Psoas muscle (tissue), 8 donors: Measurements from ENCODE around the gene CMTM7. TPM values are rescaled to one million over a fixed set of nuclear protein-coding genes. Genes with fewer than 3 reads are reported as not detected.
"Not testable (repeated sequence)": the region's sequence is repeated elsewhere in the genome, so short reads cannot be mapped to it uniquely, and the experiment has no call there.

Experiments used
- ATAC-seq, 4 donors: fragments of 200-7000 bp; cut with Tn5 transposase; one replicate each; pipeline ENCODE4 v1.9.1; 2020; ENCODE audit warnings: moderate library complexity in 3 of 4, mild to moderate bottlenecking in 2 of 4
- DNase-seq, 2 donors: peaks; one replicate each; pipeline ENCODE4 v3.0.0-alpha.2; 2020
- H3K27ac ChIP-seq: fragments of 200-600 bp; one replicate; pipeline ENCODE4 v1.8.0; 2022
- H3K27me3 ChIP-seq, 3 donors: fragments of 200-600 bp in 1 of 3; one replicate each; pipeline versions ENCODE4 v1.6.1 to v1.8.0; 2013 to 2022; ENCODE audit warnings: low read length in 2 of 3, mild to moderate bottlenecking in 2 of 3, moderate library complexity in 1 of 3; ENCODE audit not compliant: insufficient read depth in 3 of 3
- H3K36me3 ChIP-seq, 2 donors: fragments of 200-600 bp in 1 of 2; one replicate each; pipeline versions ENCODE4 v1.6.1 to v1.8.0; 2013 to 2022; ENCODE audit warnings: low read depth in 1 of 2, mild to moderate bottlenecking in 1 of 2, moderate library complexity in 1 of 2; ENCODE audit not compliant: insufficient read depth in 1 of 2
- H3K4me1 ChIP-seq: fragments of 200-600 bp; one replicate; pipeline ENCODE4 v1.8.0; 2022
- H3K4me3 ChIP-seq: fragments of 200-600 bp; one replicate; pipeline ENCODE4 v1.8.0; 2022; ENCODE audit warnings: mild to moderate bottlenecking
- H3K9me3 ChIP-seq: fragments of 200-600 bp; one replicate; pipeline ENCODE4 v1.8.0; 2022
- WGBS, 3 donors: extraction: QIAGEN DNeasy Blood & Tissue Kit; methylation state at CpG; one replicate each; pipeline versions ENCODE4 v1.1.6 to v1.1.7; 2013; 5-methylcytosine and 5-hydroxymethylcytosine counted together
- intact Hi-C, 2 donors: fragments of 100-400 bp; cut with DNase I; formaldehyde crosslinking; loops; one replicate each; pipeline versions ENCODE4 v1.11.0 to v1.14.2; 2022
- polyA plus RNA-seq, 3 donors: library from polyadenylated mRNA; stranded (reverse); fragments of 200-250 nt; gene quantifications; one replicate each; pipeline ENCODE4 v1.2.3, GENCODE V29; 2013
- total RNA-seq, 4 donors: library from RNA; stranded (reverse); fragmentation: NEBNext Ultra II Directional in 2 of 4; extraction: Animal tissue kit (Norgen Biotek cat#: 25700) in 2 of 4; gene quantifications; one replicate each; pipeline versions ENCODE4 v1.2.1 to v1.2.4, GENCODE V29; 2021 to 2023
- TF ChIP-seq, protein P1 (sequence below): fragments of 200-600 bp; IDR thresholded peaks from one replicate; pipeline ENCODE4 v1.8.0; 2022; ENCODE audit warnings: antibody characterized with exemption
- donor health status: healthy with polysubstance abuse.
- donor health status: DM: no; HTN: no; CAD: no; lungs with moderate emphysema.
- donor health status: Bipolar disorder and iron deficiency.
- donor health status: healthy.
- donor health status: DM: yes; HTN: yes; CAD: no.
- donor health status: DM: no; HTN: no; CAD: no.
- donor health status: DM: no; HTN: no; CAD: no.
- donor health status: DM: yes; HTN: yes; CAD: no.

The CMTM7 gene
- total and polyA plus RNA-seq, 7 donors, result 0.65 to 18.5 (median 2.6) TPM

DNA sequence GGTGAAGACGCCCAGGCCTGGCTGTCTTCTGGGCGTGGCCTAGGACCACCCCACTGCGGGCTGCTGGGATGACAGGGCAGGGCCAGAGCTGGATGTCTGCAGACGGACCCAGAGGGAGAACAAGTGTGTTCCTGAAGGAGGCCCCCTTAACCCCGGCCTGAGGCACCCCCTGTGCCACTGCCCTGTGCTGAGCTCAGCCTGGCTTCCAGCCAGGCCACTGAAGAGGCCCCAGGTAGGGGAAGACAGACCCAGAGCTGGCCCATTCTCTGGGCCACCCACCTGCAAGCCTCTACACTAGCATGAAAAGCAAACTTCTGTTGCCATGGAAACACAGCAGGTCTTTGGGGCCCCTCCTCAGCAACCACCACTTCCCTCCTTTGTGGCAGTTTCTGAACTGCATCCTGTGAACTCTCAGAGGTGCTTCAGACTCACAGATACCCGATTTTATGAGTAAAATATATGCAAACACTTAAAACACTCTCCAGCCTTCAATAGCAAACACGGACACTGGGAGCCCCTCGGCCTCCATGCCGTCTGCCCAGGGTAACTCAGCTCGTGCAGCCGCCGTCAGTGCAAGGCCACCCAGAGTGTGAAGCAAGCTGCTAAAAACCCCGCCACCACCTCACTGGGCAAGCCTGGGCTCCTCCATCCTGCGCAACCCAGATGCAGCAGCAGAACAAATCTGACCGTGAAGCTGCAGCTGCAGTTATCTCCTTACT is 68.5 kb downstream of the CMTM7 start:
- intact Hi-C loops, result no loop called here
- DNase-seq (no peak), ATAC-seq (no peak)
- H3K27ac ChIP-seq, result no peak overlapping the region
- H3K27me3 ChIP-seq, result no peaks in the 10 kb centered on the region
- no peaks in the 10 kb centered on the region for H3K4me1 ChIP-seq
- no peaks in the 10 kb centered on the region for H3K9me3 ChIP-seq
- WGBS, 3 donors, result 57 to 59% (median 59%) methylated on average over 15 of the region's 15 CpGs
- TF ChIP-seq, protein P1, sequence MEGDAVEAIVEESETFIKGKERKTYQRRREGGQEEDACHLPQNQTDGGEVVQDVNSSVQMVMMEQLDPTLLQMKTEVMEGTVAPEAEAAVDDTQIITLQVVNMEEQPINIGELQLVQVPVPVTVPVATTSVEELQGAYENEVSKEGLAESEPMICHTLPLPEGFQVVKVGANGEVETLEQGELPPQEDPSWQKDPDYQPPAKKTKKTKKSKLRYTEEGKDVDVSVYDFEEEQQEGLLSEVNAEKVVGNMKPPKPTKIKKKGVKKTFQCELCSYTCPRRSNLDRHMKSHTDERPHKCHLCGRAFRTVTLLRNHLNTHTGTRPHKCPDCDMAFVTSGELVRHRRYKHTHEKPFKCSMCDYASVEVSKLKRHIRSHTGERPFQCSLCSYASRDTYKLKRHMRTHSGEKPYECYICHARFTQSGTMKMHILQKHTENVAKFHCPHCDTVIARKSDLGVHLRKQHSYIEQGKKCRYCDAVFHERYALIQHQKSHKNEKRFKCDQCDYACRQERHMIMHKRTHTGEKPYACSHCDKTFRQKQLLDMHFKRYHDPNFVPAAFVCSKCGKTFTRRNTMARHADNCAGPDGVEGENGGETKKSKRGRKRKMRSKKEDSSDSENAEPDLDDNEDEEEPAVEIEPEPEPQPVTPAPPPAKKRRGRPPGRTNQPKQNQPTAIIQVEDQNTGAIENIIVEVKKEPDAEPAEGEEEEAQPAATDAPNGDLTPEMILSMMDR, result no peak
- no peaks in the 10 kb centered on the region for H3K36me3 ChIP-seq
- H3K4me3 ChIP-seq, result no peak overlapping the region

DNA sequence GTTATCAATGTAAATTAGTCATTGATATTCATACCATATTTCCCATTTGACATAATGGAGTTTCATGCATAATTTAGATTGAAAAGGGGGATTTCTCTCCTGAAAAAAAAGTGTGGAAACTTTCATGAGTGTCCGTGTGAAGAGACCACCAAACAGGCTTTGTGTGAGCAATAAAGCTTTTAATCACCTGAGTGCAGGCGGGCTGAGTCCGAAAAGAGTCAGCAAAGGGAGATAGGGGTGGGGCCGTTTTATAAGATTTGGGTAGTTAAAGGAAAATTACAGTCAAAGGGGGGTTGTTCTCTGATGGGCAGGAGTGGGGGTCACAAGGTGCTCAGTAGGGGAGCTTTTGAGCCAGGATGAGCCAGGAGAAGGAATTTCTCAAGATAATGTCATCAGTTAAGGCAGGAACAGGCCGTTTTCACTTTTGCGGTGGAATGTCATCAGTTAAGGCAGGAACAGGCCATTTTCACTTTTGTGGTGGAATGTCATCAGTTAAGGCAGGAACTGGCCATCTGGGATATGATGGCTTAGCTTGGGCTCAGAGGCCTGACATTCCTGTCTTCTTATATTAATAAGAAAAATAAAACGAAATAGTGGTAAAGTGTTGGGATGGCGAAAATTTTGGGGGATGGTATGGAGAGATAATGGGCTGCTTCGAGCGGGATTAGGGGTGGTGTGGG is 69.3 kb downstream of the CMTM7 start:
- ATAC-seq, H3K27ac ChIP-seq, DNase-seq, H3K9me3 ChIP-seq, H3K36me3 ChIP-seq, H3K4me1 ChIP-seq, H3K27me3 ChIP-seq, H3K4me3 ChIP-seq, intact Hi-C loops: not testable (repeated sequence)
- WGBS, 3 donors, result 89 to 96% (median 91%) methylated on average over 10 of the region's 10 CpGs

DNA sequence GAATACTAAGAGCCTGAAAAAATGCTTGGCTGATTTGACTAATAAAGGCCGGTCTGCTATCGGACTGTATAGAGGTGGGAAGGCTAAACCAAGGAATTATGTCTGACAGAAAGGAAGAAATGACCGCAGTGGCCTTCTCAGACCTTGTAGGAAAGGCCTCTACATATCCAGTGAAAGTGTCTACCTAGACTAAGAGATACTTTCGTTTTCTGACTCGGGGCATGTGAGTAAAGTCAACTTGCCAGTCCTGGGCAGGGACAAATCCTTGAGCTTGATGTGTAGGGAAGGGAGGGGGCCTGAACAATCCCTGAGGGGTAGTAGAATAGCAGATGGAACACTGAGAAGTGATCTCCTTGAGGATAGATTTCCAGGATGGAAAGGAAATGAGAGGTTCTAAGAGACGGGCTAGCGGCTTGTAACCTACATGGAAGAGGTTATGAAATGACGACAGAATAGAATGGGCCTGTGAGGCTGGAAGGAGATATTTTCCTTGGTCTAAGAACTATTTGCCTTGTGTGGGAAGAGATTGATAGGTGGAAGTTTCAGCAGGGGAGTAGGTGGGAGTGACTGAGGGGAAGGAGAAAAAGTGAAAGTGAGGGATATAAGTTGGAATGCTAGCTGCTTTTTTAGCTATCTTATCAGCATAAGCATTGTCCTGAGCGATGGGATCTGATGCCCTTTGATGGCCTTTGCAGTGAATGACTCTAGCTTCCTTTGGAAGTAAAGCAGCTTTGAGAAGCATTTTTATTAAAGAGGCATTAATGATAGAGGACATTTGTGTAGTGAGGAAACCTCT is 70.7 kb downstream of the CMTM7 start:
- H3K4me3 ChIP-seq, H3K27ac ChIP-seq, H3K9me3 ChIP-seq, ATAC-seq, DNase-seq, H3K27me3 ChIP-seq, H3K4me1 ChIP-seq, H3K36me3 ChIP-seq, intact Hi-C loops: not testable (repeated sequence)
- WGBS, 3 donors, result 65 to 79% (median 79%) methylated on average over 6 to 8 of the region's 9 CpGs

DNA sequence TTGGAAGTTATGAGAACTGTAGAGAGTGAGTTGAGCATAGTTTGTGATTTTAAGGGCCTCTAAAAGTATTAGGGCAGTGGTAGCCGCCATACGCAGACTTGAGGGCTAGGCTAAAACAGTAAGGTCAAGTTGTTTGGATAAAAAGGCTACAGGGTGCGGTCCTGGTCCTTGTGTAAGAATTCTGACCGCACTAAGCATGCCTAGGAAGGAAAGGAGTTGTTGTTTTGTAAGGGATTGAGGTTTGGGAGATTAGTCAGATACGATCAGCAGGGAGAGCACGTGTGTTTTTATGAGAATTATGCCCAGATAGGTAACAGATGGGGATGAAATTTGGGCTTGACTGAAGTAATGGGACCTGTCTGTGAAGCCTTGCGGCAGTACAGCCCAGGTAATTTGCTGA is 71.8 kb downstream of the CMTM7 start:
- intact Hi-C loops, H3K4me3 ChIP-seq: not testable (repeated sequence)
- WGBS, 3 donors, result 94 to 97% (median 94%) methylated on average over 7 of the region's 7 CpGs

DNA sequence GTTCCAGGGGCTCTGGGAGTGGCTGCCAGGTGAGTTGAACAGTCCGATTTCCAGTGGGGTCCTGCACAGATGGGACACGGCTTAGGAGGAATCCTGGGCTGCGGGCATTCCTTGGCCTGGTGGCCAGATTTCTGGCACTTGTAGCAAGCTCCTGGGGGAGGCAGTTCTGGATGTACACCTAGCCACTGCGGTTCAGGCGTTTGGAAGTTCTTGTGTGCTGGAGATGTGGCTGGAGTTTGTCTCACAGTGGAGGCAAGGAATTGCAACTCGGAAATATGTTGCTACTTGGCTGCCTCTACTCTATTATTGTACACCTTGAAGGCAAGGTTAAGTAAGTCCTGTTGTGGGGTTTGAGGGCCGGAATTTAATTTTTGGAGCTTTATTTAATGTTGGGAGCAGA is 73.1 kb downstream of the CMTM7 start:
- WGBS, 3 donors, result 93 to 96% (median 94%) methylated on average over 5 to 7 of the region's 7 CpGs
- H3K27me3 ChIP-seq, DNase-seq, ATAC-seq, H3K4me3 ChIP-seq, H3K4me1 ChIP-seq, H3K36me3 ChIP-seq, H3K27ac ChIP-seq, H3K9me3 ChIP-seq: not testable (repeated sequence)
- intact Hi-C loops, result loop anchor here (5.0 kb wide), 3 partner anchors 72 to 167 kb away; partner anchors contain the start of gene CMTM7 (in 1 of the 2)

More for the DNA sequence above, 71.8 kb downstream of the CMTM7 start:
- not testable (repeated sequence) for H3K27ac ChIP-seq, H3K9me3 ChIP-seq, ATAC-seq, DNase-seq, H3K4me1 ChIP-seq, H3K36me3 ChIP-seq, H3K27me3 ChIP-seq

DNA sequence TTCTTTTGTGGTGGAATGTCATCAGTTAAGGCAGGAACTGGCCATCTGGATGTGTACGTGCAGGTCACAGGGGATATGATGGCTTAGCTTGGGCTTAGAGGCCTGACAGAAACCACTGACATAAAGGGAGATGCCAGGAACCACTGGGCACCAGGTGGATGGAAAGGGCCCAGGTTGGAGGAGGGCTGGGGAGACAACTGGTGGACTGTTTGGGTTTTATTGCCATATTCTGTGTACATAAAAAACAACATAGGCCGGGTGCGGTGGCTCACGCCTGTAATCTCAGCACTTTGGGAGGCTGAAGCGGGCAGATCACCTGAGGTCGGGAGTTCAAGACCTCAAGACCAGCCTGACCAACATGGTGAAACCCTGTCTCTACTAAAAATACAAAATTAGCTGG is 75.2 kb downstream of the CMTM7 start:
- DNase-seq, H3K4me3 ChIP-seq, H3K4me1 ChIP-seq, H3K36me3 ChIP-seq, H3K27ac ChIP-seq, H3K27me3 ChIP-seq, H3K9me3 ChIP-seq, ATAC-seq: not testable (repeated sequence)
- intact Hi-C loops, result loop anchor here (5.0 kb wide), 3 partner anchors 75 to 170 kb away; partner anchors contain the start of gene CMTM7 (in 1 of the 2)
- 84 to 94% (median 90%) methylated on average over 6 of the region's 6 CpGs for WGBS, 3 donors
